ENCODE data around the gene ART4.

Gene ART4

GRCh38 chr12:14852880-14853279 is 9.6 kb upstream of the ART4 start:
- no peak for DNase-seq (ENCODE audit: low spot score)

- no peak for DNase-seq (ENCODE audit: low spot score)
Measured at GRCh38 chr12:14850929-14851663, 7.8 kb upstream of the ART4 start.

GRCh38 chr12:14849661-14850060 is 6.3 kb upstream of the ART4 start:
- no peak for DNase-seq (ENCODE audit: low spot score)

- no peak for DNase-seq (ENCODE audit: low spot score)
Measured at GRCh38 chr12:14846876-14847580, 3.7 kb upstream of the ART4 start.

- DNase-seq (ENCODE audit: low spot score), result no peak
Measured at GRCh38 chr12:14846042-14846587, 2.8 kb upstream of the ART4 start.

- peak; percentile 60 for DNase-seq (ENCODE audit: low spot score)
Measured at GRCh38 chr12:14845350-14845750, 2.0 kb upstream of the ART4 start.

- DNase-seq (ENCODE audit: low spot score), result no peak
Measured at GRCh38 chr12:14844401-14844800, 1.1 kb upstream of the ART4 start.

- no peak for DNase-seq (ENCODE audit: low spot score)
Measured at GRCh38 chr12:14842315-14842714, 1.0 kb downstream of the ART4 start.

- DNase-seq (ENCODE audit: low spot score), result no peak
Measured at GRCh38 chr12:14841761-14842160, 1.6 kb downstream of the ART4 start.

GRCh38 chr12:14840616-14841015 is 2.7 kb downstream of the ART4 start:
- no peak for DNase-seq (ENCODE audit: low spot score)

GRCh38 chr12:14839262-14839661 is 4.1 kb downstream of the ART4 start:
- DNase-seq (ENCODE audit: low spot score), result no peak

- DNase-seq (ENCODE audit: low spot score), result no peak
Measured at GRCh38 chr12:14836336-14837210, 6.8 kb downstream of the ART4 start.

- DNase-seq (ENCODE audit: low spot score), result no peak
Measured at GRCh38 chr12:14834509-14834908, 8.8 kb downstream of the ART4 start.

GRCh38 chr12:14833952-14834351 is 9.4 kb downstream of the ART4 start:
- DNase-seq (ENCODE audit: low spot score), result no peak

- DNase-seq (ENCODE audit: low spot score), result no peak
Measured at GRCh38 chr12:14833336-14833735, 10.0 kb downstream of the ART4 start.

GRCh38 chr12:14828892-14829291 is 14.4 kb downstream of the ART4 start:
- peak; percentile 50 for DNase-seq (ENCODE audit: low spot score)

- DNase-seq (ENCODE audit: low spot score), result no peak
Measured at GRCh38 chr12:14827043-14827442, 16.3 kb downstream of the ART4 start.

GRCh38 chr12:14826491-14826890 is 16.8 kb downstream of the ART4 start:
- no peak for DNase-seq (ENCODE audit: low spot score)

GRCh38 chr12:14825256-14825655 is 18.1 kb downstream of the ART4 start:
- no peak for DNase-seq (ENCODE audit: low spot score)

GRCh38 chr12:14824012-14824634 is 19.2 kb downstream of the ART4 start:
- no peak for DNase-seq (ENCODE audit: low spot score)

GRCh38 chr12:14814014-14814413 is 29.3 kb downstream of the ART4 start, which contains the start of gene SMCO3:
TSS of gene SMCO3 (minus strand) at chr12:14814182. CDS start at chr12:14806680, 7,502 bp downstream.
- DNase-seq (ENCODE audit: low spot score), result no peak

- no peak for DNase-seq (ENCODE audit: low spot score)
Measured at GRCh38 chr12:14811486-14811885, 31.8 kb downstream of the ART4 start.
